H1 (cell line): Measurements from ENCODE around the gene RFX6. TPM values are rescaled to one million over a fixed set of nuclear protein-coding genes. Genes with fewer than 3 reads are reported as not detected.
A peak's percentile ranks its signal among the peaks of the same experiment; 100 is the strongest.

ENCODE experiments used
- CTCF ChIA-PET: fragments of 300-600 bp; sonication (Branson Sonifier 250); formaldehyde crosslinking; loops from one replicate; lab custom pipeline; 2021; ENCODE audit not compliant: partially characterized antibody; lab: Charles Lee
- POLR2A ChIA-PET: fragments of 300-600 bp; sonication (Branson Sonifier 250); formaldehyde crosslinking; loops from one replicate; lab custom pipeline; 2021; ENCODE audit warnings: inconsistent platforms; ENCODE audit not compliant: partially characterized antibody; lab: Charles Lee
- DNase-seq, 2 experiments: peaks; one replicate each; pipeline versions ENCODE4 v3.0.0 to v3.0.0-alpha.2; 2010 to 2022; ENCODE audit warnings: low spot score in 2 of 2, low read depth in 1 of 2, mixed read lengths in 1 of 2
- FAIRE-seq: peaks from 2 replicates; lab custom pipeline; 2011; peaks lifted over from hg19 to GRCh38; lab: Jason Lieb, UNC
- H2AFZ ChIP-seq: 2 replicates; pipeline ENCODE4 v1.8.1; 2012; ENCODE audit warnings: low read length, inconsistent platforms
- H2AK5ac ChIP-seq: 2 replicates; pipeline ENCODE4 v1.6.1; 2013; ENCODE audit warnings: low read depth, low read length
- H2BK120ac ChIP-seq: replicated peaks from 2 replicates; pipeline ENCODE3; 2013; ENCODE audit warnings: low read depth, low read length, inconsistent platforms
- H2BK12ac ChIP-seq: 2 replicates; pipeline ENCODE4 v1.6.1; 2013; ENCODE audit warnings: low read depth, low read length
- H2BK15ac ChIP-seq: 2 replicates; pipeline ENCODE4 v1.6.1; 2013; ENCODE audit warnings: low read length
- H2BK20ac ChIP-seq: 2 replicates; pipeline ENCODE4 v1.6.1; 2013; ENCODE audit warnings: low read length
- H2BK5ac ChIP-seq: 2 replicates; pipeline ENCODE4 v1.6.1; 2013; ENCODE audit warnings: low read depth, low read length
- H3K14ac ChIP-seq: 2 replicates; pipeline ENCODE4 v1.6.1; 2013; ENCODE audit warnings: inconsistent platforms; ENCODE audit not compliant: insufficient read length
- H3K18ac ChIP-seq: 2 replicates; pipeline ENCODE4 v1.6.1; 2013; ENCODE audit warnings: low read length; ENCODE audit errors: extremely low read depth
- H3K23ac ChIP-seq: 2 replicates; pipeline ENCODE4 v1.6.1; 2013; ENCODE audit warnings: inconsistent platforms; ENCODE audit not compliant: insufficient read length
- H3K23me2 ChIP-seq: 2 replicates; pipeline ENCODE4 v1.6.1; 2013; ENCODE audit warnings: low read depth, low read length
- H3K27ac ChIP-seq: 2 replicates; pipeline ENCODE4 v1.6.1; 2011; ENCODE audit warnings: low read depth, low read length, inconsistent platforms
- H3K27me3 ChIP-seq, 4 experiments: replicated peaks in 1 of 4; 1 replicate in 1 of 4; 2 replicates in 3 of 4; pipeline versions ENCODE4 v1.6.1 to v1.8.1; 2011 to 2013; ENCODE audit warnings: low read length in 3 of 4, mild to moderate bottlenecking in 3 of 4, inconsistent platforms in 2 of 4, mixed read lengths in 2 of 4, moderate library complexity in 1 of 4; ENCODE audit not compliant: control insufficient read depth in 3 of 4, insufficient read depth in 3 of 4; ENCODE audit errors: extremely low read depth in 1 of 4
- H3K36me3 ChIP-seq, 4 experiments: 2 replicates each; pipeline versions ENCODE4 v1.6.1 to v1.8.1; 2011 to 2013; ENCODE audit warnings: mild to moderate bottlenecking in 4 of 4, low read length in 3 of 4, moderate library complexity in 2 of 4, control low read depth in 1 of 4, inconsistent platforms in 1 of 4; ENCODE audit not compliant: insufficient read depth in 4 of 4, control insufficient read depth in 2 of 4
- H3K4ac ChIP-seq: replicated peaks from 2 replicates; pipeline ENCODE3; 2013; ENCODE audit warnings: low read length, low read depth, mixed read lengths, inconsistent platforms; ENCODE audit not compliant: insufficient read length
- H3K4me1 ChIP-seq, 4 experiments: replicated peaks in 1 of 4; 1 replicate in 1 of 4; 2 replicates in 3 of 4; pipeline versions ENCODE4 v1.6.1 to v1.8.1; 2011 to 2013; ENCODE audit warnings: low read length in 3 of 4, inconsistent platforms in 2 of 4, mixed read lengths in 1 of 4; ENCODE audit not compliant: insufficient read depth in 4 of 4, control insufficient read depth in 3 of 4
- H3K4me2 ChIP-seq, 2 experiments: 2 replicates each; pipeline versions ENCODE4 v1.6.1 to v1.8.1; 2011 to 2013; ENCODE audit warnings: low read depth in 2 of 2, low read length in 2 of 2, control low read depth in 1 of 2, inconsistent platforms in 1 of 2, mild to moderate bottlenecking in 1 of 2; ENCODE audit not compliant: insufficient read depth in 1 of 2
- H3K4me3 ChIP-seq, 4 experiments: fragments of 200-600, 300-600 bp in 1 of 4; sonication (generic), shearing (Covaris generic), sonication (Bioruptor Twin) in 1 of 4; 2 replicates each; pipeline versions ENCODE4 v1.5.1 to v1.8.1; 2011 to 2016; ENCODE audit warnings: low read length in 4 of 4, low read depth in 3 of 4, control low read depth in 2 of 4, inconsistent platforms in 2 of 4, mild to moderate bottlenecking in 2 of 4, mixed read lengths in 1 of 4, moderate library complexity in 1 of 4; ENCODE audit not compliant: insufficient read depth in 2 of 4; ENCODE audit errors: extremely low read depth in 1 of 4
- H3K56ac ChIP-seq: replicated peaks from 2 replicates; pipeline ENCODE3; 2013; ENCODE audit warnings: low read depth, mild to moderate bottlenecking, mixed read lengths, low read length, inconsistent platforms; ENCODE audit not compliant: insufficient read length
- H3K79me1 ChIP-seq: 2 replicates; pipeline ENCODE4 v1.6.1; 2013; ENCODE audit warnings: low read depth, low read length, control low read depth
- H3K79me2 ChIP-seq, 2 experiments: 2 replicates each; pipeline versions ENCODE4 v1.6.1 to v1.8.1; 2012 to 2013; ENCODE audit warnings: low read length in 2 of 2, mild to moderate bottlenecking in 2 of 2, inconsistent platforms in 1 of 2; ENCODE audit not compliant: insufficient read depth in 2 of 2, control insufficient read depth in 1 of 2
- H3K9ac ChIP-seq, 4 experiments: replicated peaks in 1 of 4; 1 replicate in 1 of 4; 2 replicates in 3 of 4; pipeline versions ENCODE4 v1.6.1 to v1.8.1; 2011 to 2013; ENCODE audit warnings: low read depth in 3 of 4, low read length in 3 of 4, control low read depth in 2 of 4, mild to moderate bottlenecking in 2 of 4, moderate library complexity in 2 of 4, inconsistent platforms in 1 of 4; ENCODE audit errors: extremely low read depth in 1 of 4
- H3K9me3 ChIP-seq, 2 experiments: 2 replicates each; pipeline versions ENCODE4 v1.6.1 to v1.8.1; 2012 to 2013; ENCODE audit warnings: mild to moderate bottlenecking in 2 of 2, moderate library complexity in 2 of 2, control low read depth in 1 of 2, inconsistent platforms in 1 of 2, low read depth in 1 of 2, low read length in 1 of 2, mixed read lengths in 1 of 2; ENCODE audit not compliant: insufficient read depth in 2 of 2
- H4K20me1 ChIP-seq, 2 experiments: replicated peaks in 1 of 2; 2 replicates each; pipeline versions ENCODE3 to v1.8.1; 2011 to 2013; ENCODE audit warnings: inconsistent platforms in 2 of 2, low read length in 2 of 2, mild to moderate bottlenecking in 1 of 2; ENCODE audit not compliant: insufficient read depth in 2 of 2, control insufficient read depth in 1 of 2
- H4K5ac ChIP-seq: 2 replicates; pipeline ENCODE4 v1.6.1; 2013; ENCODE audit warnings: low read length, low read depth, mixed read lengths, inconsistent platforms; ENCODE audit not compliant: insufficient read length
- H4K8ac ChIP-seq: 2 replicates; pipeline ENCODE4 v1.8.0; 2013; ENCODE audit warnings: mild to moderate bottlenecking, moderate library complexity, low read length, inconsistent platforms; ENCODE audit not compliant: insufficient read depth; ENCODE audit errors: extremely low read depth
- H4K91ac ChIP-seq: replicated peaks from 2 replicates; pipeline ENCODE3; 2013; ENCODE audit warnings: low read length, mixed read lengths, inconsistent platforms; ENCODE audit not compliant: insufficient read length
- CBX8 ChIP-seq: fragments of 300-800, 300-1000 bp; sonication (generic); IDR thresholded peaks from 2 replicates; pipeline ENCODE4 v1.7.1; 2016; ENCODE audit warnings: low read depth, low read length, borderline replicate concordance
- CEBPB ChIP-seq: IDR thresholded peaks from 2 replicates; pipeline ENCODE4 v1.6.1; 2012; ENCODE audit warnings: low read depth, low read length
- E2F6 ChIP-seq: IDR thresholded peaks from 2 replicates; pipeline ENCODE4 v1.6.1; 2012; ENCODE audit warnings: inconsistent platforms
- EGR1 ChIP-seq: IDR thresholded peaks from 2 replicates; pipeline ENCODE4 v1.6.1; 2011; ENCODE audit warnings: low read depth, low read length, borderline replicate concordance
- KDM1A ChIP-seq: fragments of 200-600, 300-600 bp; sonication (generic); IDR thresholded peaks from 2 replicates; pipeline ENCODE4 v1.7.1; 2016; ENCODE audit warnings: mild to moderate bottlenecking, low read length, borderline replicate concordance
- POU5F1 ChIP-seq: IDR thresholded peaks from 2 replicates; pipeline ENCODE4 v1.6.1; 2011; ENCODE audit warnings: low read depth, mild to moderate bottlenecking, low read length, moderate library complexity
- RAD21 ChIP-seq, 2 experiments: IDR thresholded peaks in 1 of 2; conservative IDR thresholded peaks in 1 of 2; 2 replicates each; pipeline ENCODE4 v1.6.1; 2011; ENCODE audit warnings: low read depth in 2 of 2, low read length in 2 of 2, improper control_type of control experiment in 1 of 2, inconsistent platforms in 1 of 2, mild to moderate bottlenecking in 1 of 2, moderate library complexity in 1 of 2
- SAP30 ChIP-seq: fragments of 300-600 bp; sonication (generic); IDR thresholded peaks from 2 replicates; pipeline ENCODE4 v1.7.1; 2012; ENCODE audit warnings: low read length, moderate library complexity, mild to moderate bottlenecking, inconsistent platforms; ENCODE audit not compliant: insufficient read depth, insufficient replicate concordance
- SP1 ChIP-seq: IDR thresholded peaks from 2 replicates; pipeline ENCODE4 v1.6.1; 2011; ENCODE audit warnings: low read depth, low read length
- SP4 ChIP-seq: IDR thresholded peaks from 2 replicates; pipeline ENCODE4 v1.6.1; 2012; ENCODE audit warnings: low read length, inconsistent platforms
- TAF1 ChIP-seq: IDR thresholded peaks from 2 replicates; pipeline ENCODE4 v1.6.1; 2011; ENCODE audit warnings: mild to moderate bottlenecking, low read depth, low read length
- WGBS, 2 experiments: shearing (Covaris generic) in 1 of 2; methylation state at CpG; one replicate each; pipeline versions ENCODE4 v1.1.6 to v1.1.7; 2013 to 2015; ENCODE audit warnings: low lambda C conversion rate in 2 of 2, mixed read lengths in 2 of 2, inconsistent platforms in 1 of 2, low coverage in 1 of 2, missing lambda C conversion rate in 1 of 2; ENCODE audit not compliant: insufficient replicate concordance in 2 of 2, insufficient coverage in 1 of 2, insufficient read length in 1 of 2; ENCODE audit errors: extremely low coverage in 1 of 2, missing lambda C conversion rate in 1 of 2; 5-methylcytosine and 5-hydroxymethylcytosine counted together
- polyA plus RNA-seq, 7 experiments: library from polyadenylated mRNA; depleted of rRNA in 3 of 7; stranded (reverse) in 5 of 7; unstranded in 2 of 7; fragments of >200 nt in 5 of 7; fragments of 200-250 nt in 2 of 7; gene quantifications; 1 replicate in 5 of 7; 2 replicates in 1 of 7; 4 replicates in 1 of 7; pipeline versions ENCODE4 v1.2.1 to v1.2.3, GENCODE V29; 2011 to 2013; ENCODE audit warnings: missing spikeins in 2 of 7, mixed read lengths in 2 of 7
- total RNA-seq: library from RNA; stranded (reverse); fragmentation: NEBNext Ultra II Directional; extraction: Animal tissue kit (Norgen Biotek cat#: 25700); gene quantifications from 2 replicates; pipeline ENCODE4 v1.2.1, GENCODE V29; 2021

RFX6 gene
- total and polyA plus RNA-seq, 2 of the 8 experiments (the other 6 are each of a cell fraction or from before 2014, with no cell fraction given): not detected

- Histone ChIP-seq H2BK12ac (no peak overlapping the region), H4K91ac (no peak overlapping the region), H4K5ac (no peak overlapping the region), H2AK5ac (no peak overlapping the region), H3K79me1 (no peaks in the 10 kb centered on the region), H3K4me2 (no peak overlapping the region), H3K14ac (no peak overlapping the region), H3K9ac (no peak overlapping the region), H3K4me3 (no peak overlapping the region), H3K36me3 (no peaks in the 10 kb centered on the region), H2BK15ac (no peak overlapping the region), H2BK20ac (no peak overlapping the region), H3K56ac (no peak overlapping the region), H2BK120ac (no peak overlapping the region), H2AFZ (no peak overlapping the region), H3K23ac (no peak overlapping the region), H3K18ac (no peak overlapping the region), H4K20me1 (no peaks in the 10 kb centered on the region), H4K8ac (no peak overlapping the region), H3K4me1 (no peaks in the 10 kb centered on the region), H3K27me3 (no peaks in the 10 kb centered on the region), H3K9me3 (no peaks in the 10 kb centered on the region), H3K4ac (no peak overlapping the region), H2BK5ac (no peak overlapping the region), H3K23me2 (no peaks in the 10 kb centered on the region), H3K79me2 (no peaks in the 10 kb centered on the region), H3K27ac (no peak overlapping the region)
- ChIA-PET POLR2A (no interaction called here), CTCF (interaction anchor here (0.6 to 3.0 kb wide), 49 partner anchors 8 to 965 kb away, joined by 3 to 18 read pairs (median 4); no protein-coding TSS in a partner anchor)
- WGBS, 2 experiments: 38% methylated on average over 5 of the region's 5 CpGs; no CpG with 5 or more reads in 1 of the 2 experiments
- DNase-seq (no peak), FAIRE-seq (peak; percentile 55)
- TF ChIP-seq EGR1: no peak
- TF ChIP-seq TAF1: no peak
- TF ChIP-seq SP4: no peak
- no peak for TF ChIP-seq POU5F1
- no peak for TF ChIP-seq E2F6
- TF ChIP-seq CBX8: no peak
- TF ChIP-seq CEBPB: peak; percentile 92
- TF ChIP-seq KDM1A: no peak
- TF ChIP-seq SP1: no peak
- peak; percentile 65 to 75 for TF ChIP-seq RAD21 (IDR thresholded peaks at IDR 0.05 in 1 of 2, conservative IDR thresholded peaks at IDR 0.05 in 1 of 2; ENCODE audit: low read depth in 2 of 2, low read length in 2 of 2)
- no peak for TF ChIP-seq SAP30
These were observed 92.3 kb downstream of the RFX6 start for GRCh38 chr6:116969211-116969863.
